Calu3 (cell line): ENCODE data around the gene TP63. TPM values are rescaled to one million over a fixed set of nuclear protein-coding genes. Genes with fewer than 3 reads are reported as not detected.

Source experiments
- BruUV-seq: library from RNA; stranded (reverse); fragments of 400-500 nt; replicated peaks from 2 replicates; lab custom pipeline; 2021; lab: Mats Ljungman, UMichigan
- CTCF ChIA-PET: fragments of 300-600 bp; sonication (Branson Sonifier 250); formaldehyde crosslinking; loops from one replicate; lab custom pipeline; 2022; ENCODE audit warnings: antibody characterized with exemption; lab: Charles Lee
- DNase-seq: peaks from one replicate; pipeline ENCODE4 v3.0.0; 2022
- H3K27ac Mint-ChIP-seq: one replicate; pipeline ENCODE4 v1.8.0; 2022; ENCODE audit warnings: mixed read lengths; ENCODE audit not compliant: unreplicated experiment
- H3K27me3 Mint-ChIP-seq: one replicate; pipeline ENCODE4 v1.8.0; 2022; ENCODE audit warnings: mixed read lengths; ENCODE audit not compliant: unreplicated experiment
- H3K36me3 Mint-ChIP-seq: one replicate; pipeline ENCODE4 v1.8.0; 2022; ENCODE audit warnings: mild to moderate bottlenecking, moderate library complexity, mixed read lengths; ENCODE audit not compliant: insufficient read depth, unreplicated experiment
- H3K4me1 Mint-ChIP-seq: one replicate; pipeline ENCODE4 v1.8.0; 2022; ENCODE audit warnings: mild to moderate bottlenecking, low read depth, mixed read lengths; ENCODE audit not compliant: unreplicated experiment
- H3K4me3 Mint-ChIP-seq: one replicate; pipeline ENCODE4 v1.8.0; 2022; ENCODE audit warnings: mild to moderate bottlenecking, low read depth, moderate library complexity, mixed read lengths; ENCODE audit not compliant: unreplicated experiment
- H3K9me3 Mint-ChIP-seq: one replicate; pipeline ENCODE4 v1.8.0; 2022; ENCODE audit warnings: low read depth, mixed read lengths; ENCODE audit not compliant: unreplicated experiment
- intact Hi-C: fragments of 100-400 bp; cut with micrococcal nuclease; formaldehyde crosslinking; loops from one replicate; pipeline ENCODE4 v1.10.0; 2022; ENCODE audit not compliant: unreplicated experiment
- total RNA-seq: library from RNA; stranded (reverse); gene quantifications from 2 replicates; pipeline ENCODE4 v1.2.3, GENCODE V29; 2022
- TF ChIP-seq, protein P1 (sequence below): fragments of 200-600 bp; IDR thresholded peaks from one replicate; pipeline ENCODE4 v1.8.0; 2022; ENCODE audit warnings: antibody characterized with exemption; ENCODE audit not compliant: unreplicated experiment

Gene TP63
- total RNA-seq, 1 experiment from 2014 or later, result not detected

DNA sequence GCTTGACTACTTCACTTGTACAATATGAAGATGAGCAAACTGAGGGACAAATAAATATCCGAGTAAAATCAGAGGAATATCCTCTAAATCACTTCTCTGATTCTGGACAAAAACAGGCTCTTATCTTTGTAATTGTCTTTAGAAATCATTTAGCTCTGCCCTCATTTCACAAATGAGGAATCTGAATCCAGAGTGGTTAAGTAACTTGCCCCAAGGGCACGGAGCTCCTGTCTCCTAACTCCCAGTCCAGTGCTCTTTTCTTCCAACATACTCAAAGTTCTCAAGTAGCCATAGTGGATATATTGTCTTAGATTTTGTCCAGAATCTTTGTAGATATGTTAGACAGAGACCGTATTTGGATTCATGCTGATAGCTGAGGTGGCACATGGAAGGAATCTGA, 156.0 kb downstream of the TP63 start:
- CTCF ChIA-PET, result interaction anchor here (1.0 kb wide), 1 partner anchor 14 kb away, joined by 4 read pairs; no protein-coding TSS in a partner anchor
- H3K9me3 Mint-ChIP-seq, result no peaks in the 10 kb centered on the region
- no peaks in the 10 kb centered on the region for H3K36me3 Mint-ChIP-seq
- no peak for DNase-seq
- H3K4me3 Mint-ChIP-seq, result no peak overlapping the region
- H3K27ac Mint-ChIP-seq, result no peak overlapping the region
- TF ChIP-seq, protein P1, sequence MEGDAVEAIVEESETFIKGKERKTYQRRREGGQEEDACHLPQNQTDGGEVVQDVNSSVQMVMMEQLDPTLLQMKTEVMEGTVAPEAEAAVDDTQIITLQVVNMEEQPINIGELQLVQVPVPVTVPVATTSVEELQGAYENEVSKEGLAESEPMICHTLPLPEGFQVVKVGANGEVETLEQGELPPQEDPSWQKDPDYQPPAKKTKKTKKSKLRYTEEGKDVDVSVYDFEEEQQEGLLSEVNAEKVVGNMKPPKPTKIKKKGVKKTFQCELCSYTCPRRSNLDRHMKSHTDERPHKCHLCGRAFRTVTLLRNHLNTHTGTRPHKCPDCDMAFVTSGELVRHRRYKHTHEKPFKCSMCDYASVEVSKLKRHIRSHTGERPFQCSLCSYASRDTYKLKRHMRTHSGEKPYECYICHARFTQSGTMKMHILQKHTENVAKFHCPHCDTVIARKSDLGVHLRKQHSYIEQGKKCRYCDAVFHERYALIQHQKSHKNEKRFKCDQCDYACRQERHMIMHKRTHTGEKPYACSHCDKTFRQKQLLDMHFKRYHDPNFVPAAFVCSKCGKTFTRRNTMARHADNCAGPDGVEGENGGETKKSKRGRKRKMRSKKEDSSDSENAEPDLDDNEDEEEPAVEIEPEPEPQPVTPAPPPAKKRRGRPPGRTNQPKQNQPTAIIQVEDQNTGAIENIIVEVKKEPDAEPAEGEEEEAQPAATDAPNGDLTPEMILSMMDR, result no peak
- peaks cover 24% of the 10 kb centered on the region for H3K4me1 Mint-ChIP-seq
- no TSS peak for BruUV-seq
- H3K27me3 Mint-ChIP-seq, result no peaks in the 10 kb centered on the region
- intact Hi-C loops, result loop anchor here (5.0 kb wide), 1 partner anchor 515 kb away; no protein-coding TSS in a partner anchor

DNA sequence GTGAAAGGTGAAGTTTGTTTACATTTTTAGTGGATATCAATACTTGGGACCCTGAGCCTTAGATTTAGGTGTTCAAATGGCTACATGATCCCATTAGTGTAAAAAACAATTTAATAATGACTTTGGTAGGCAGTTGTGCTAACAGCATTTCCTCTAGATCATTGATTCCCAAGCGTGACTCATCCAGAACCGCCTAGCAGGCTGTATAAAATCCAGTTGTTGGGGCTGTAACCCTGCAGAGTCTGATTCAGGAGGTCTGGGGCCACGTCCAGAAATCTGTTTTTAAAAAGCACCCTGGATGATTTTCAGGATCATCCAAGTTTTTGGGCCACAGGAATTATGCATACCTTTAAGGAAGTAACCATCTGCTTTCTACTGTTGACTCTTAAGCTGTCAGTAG, 156.4 kb downstream of the TP63 start:
- no TSS peak for BruUV-seq
- H3K4me3 Mint-ChIP-seq, result no peak overlapping the region
- peak; percentile 32 for DNase-seq
- H3K9me3 Mint-ChIP-seq, result no peaks in the 10 kb centered on the region
- peaks cover 24% of the 10 kb centered on the region for H3K4me1 Mint-ChIP-seq
- TF ChIP-seq, protein P1, result no peak
- intact Hi-C loops, result loop anchor here (5.0 kb wide), 1 partner anchor 515 kb away; no protein-coding TSS in a partner anchor
- no peaks in the 10 kb centered on the region for H3K27me3 Mint-ChIP-seq
- CTCF ChIA-PET, result interaction anchor here (1.0 kb wide), 1 partner anchor 14 kb away, joined by 4 read pairs; no protein-coding TSS in a partner anchor
- no peaks in the 10 kb centered on the region for H3K36me3 Mint-ChIP-seq
- H3K27ac Mint-ChIP-seq, result no peak overlapping the region

DNA sequence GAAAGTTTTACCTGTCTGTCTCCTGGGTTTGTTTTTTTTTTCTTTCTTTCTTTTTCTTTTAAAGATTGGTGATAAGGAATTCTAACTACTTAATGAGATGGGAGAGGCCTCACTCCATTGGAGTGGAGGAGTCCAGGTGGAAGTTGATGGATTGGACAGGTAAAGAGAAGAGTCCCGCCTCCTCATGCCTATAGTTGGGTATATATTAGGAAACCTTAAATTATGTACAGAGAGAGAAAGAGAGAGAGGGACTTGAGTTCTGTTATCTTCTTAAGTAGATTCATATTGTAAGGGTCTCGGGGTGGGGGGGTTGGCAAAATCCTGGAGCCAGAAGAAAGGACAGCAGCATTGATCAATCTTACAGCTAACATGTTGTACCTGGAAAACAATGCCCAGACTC, 158.2 kb downstream of the TP63 start:
- Mint-ChIP-seq H3K27me3 (no peaks in the 10 kb centered on the region), H3K27ac (no peak overlapping the region), H3K9me3 (no peaks in the 10 kb centered on the region), H3K4me1 (peaks cover 24% of the 10 kb centered on the region), H3K36me3 (no peaks in the 10 kb centered on the region), H3K4me3 (no peak overlapping the region)
- intact Hi-C loops, result loop anchor here (5.0 kb wide), 1 partner anchor 517 kb away; no protein-coding TSS in a partner anchor
- no TSS peak for BruUV-seq
- DNase-seq, result no peak
- TF ChIP-seq, protein P1, result no peak
- CTCF ChIA-PET, result no interaction called here

DNA sequence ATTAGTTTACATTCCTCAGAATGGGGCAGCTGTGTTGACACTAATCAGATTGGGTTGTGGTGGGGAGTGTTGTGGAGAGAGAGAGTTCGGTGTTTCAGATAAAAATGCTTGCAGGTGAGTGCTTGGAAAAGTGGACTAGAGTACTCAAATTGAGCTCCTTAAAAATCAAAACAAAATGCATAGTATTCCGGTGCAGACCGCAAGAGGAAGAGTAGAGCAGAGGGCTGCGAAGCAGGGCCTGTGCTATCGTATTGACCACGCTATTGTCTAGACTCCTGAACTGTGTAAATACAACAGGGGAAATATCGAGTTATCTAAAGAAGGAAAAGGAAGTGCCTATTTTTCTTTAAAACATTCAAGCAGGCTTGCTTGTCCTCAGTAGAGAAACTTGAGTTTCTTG, 159.5 kb downstream of the TP63 start:
- Mint-ChIP-seq H3K4me3 (peak overlapping the region; percentile 36), H3K36me3 (no peaks in the 10 kb centered on the region), H3K4me1 (peaks cover 24% of the 10 kb centered on the region), H3K27me3 (no peaks in the 10 kb centered on the region), H3K9me3 (no peaks in the 10 kb centered on the region), H3K27ac (peak overlapping the region; percentile 59)
- no TSS peak for BruUV-seq
- TF ChIP-seq, protein P1, result no peak
- intact Hi-C loops, result loop anchor here (2.0 kb wide), 1 partner anchor 154 kb away; no protein-coding TSS in a partner anchor
- CTCF ChIA-PET, result interaction anchor here (0.5 to 1.7 kb wide), 8 partner anchors 8 to 456 kb away, joined by 3 to 9 read pairs (median 4); no protein-coding TSS in a partner anchor
- DNase-seq, result peak; percentile 23
